AG04450 (cell line): Measurements from ENCODE around the gene TNS2. TPM values are rescaled to one million over a fixed set of nuclear protein-coding genes. Genes with fewer than 3 reads are reported as not detected.

ENCODE experiments used
- CTCF ChIA-PET: fragments of 300-600, 350-600 bp; formaldehyde crosslinking; extraction: SDS; loops from one replicate; lab custom pipeline; 2022; ENCODE audit warnings: antibody characterized with exemption, inconsistent platforms; lab: Charles Lee
- POLR2A ChIA-PET: fragments of 350-600 bp; formaldehyde crosslinking; extraction: SDS; loops from one replicate; lab custom pipeline; 2021; ENCODE audit warnings: antibody characterized with exemption, inconsistent platforms; lab: Yijun Ruan, JAX
- DNase-seq: peaks from one replicate; pipeline ENCODE4 v3.0.0-alpha.2; 2011; ENCODE audit warnings: low read depth, low spot score
- H3K27ac ChIP-seq: one replicate; pipeline ENCODE4 v1.5.1; 2012; ENCODE audit warnings: low read depth, low read length, control low read depth
- H3K27me3 ChIP-seq: one replicate; pipeline ENCODE4 v1.6.0; 2012; ENCODE audit warnings: low read length; ENCODE audit not compliant: control insufficient read depth, insufficient read depth
- H3K4me3 ChIP-seq: 2 replicates; pipeline ENCODE4 v1.5.1; 2011; ENCODE audit warnings: mild to moderate bottlenecking, low read depth, low read length, control low read depth
- H3K9me3 ChIP-seq: 2 replicates; pipeline ENCODE4 v1.5.1; 2012; ENCODE audit warnings: low read length; ENCODE audit not compliant: control insufficient read depth, insufficient read depth
- polyA plus RNA-seq: library from polyadenylated mRNA; depleted of rRNA; stranded (reverse); fragments of >200 nt; gene quantifications from 2 replicates; pipeline ENCODE4 v1.2.3, GENCODE V29; 2011
- TF ChIP-seq, protein P1 (sequence below): IDR thresholded peaks from 2 replicates; pipeline ENCODE4 v1.5.1; 2011; ENCODE audit warnings: low read depth, low read length, control low read depth, inconsistent platforms

Gene TNS2
- polyA plus RNA-seq, 1 experiment, result 23.1 TPM

DNA sequence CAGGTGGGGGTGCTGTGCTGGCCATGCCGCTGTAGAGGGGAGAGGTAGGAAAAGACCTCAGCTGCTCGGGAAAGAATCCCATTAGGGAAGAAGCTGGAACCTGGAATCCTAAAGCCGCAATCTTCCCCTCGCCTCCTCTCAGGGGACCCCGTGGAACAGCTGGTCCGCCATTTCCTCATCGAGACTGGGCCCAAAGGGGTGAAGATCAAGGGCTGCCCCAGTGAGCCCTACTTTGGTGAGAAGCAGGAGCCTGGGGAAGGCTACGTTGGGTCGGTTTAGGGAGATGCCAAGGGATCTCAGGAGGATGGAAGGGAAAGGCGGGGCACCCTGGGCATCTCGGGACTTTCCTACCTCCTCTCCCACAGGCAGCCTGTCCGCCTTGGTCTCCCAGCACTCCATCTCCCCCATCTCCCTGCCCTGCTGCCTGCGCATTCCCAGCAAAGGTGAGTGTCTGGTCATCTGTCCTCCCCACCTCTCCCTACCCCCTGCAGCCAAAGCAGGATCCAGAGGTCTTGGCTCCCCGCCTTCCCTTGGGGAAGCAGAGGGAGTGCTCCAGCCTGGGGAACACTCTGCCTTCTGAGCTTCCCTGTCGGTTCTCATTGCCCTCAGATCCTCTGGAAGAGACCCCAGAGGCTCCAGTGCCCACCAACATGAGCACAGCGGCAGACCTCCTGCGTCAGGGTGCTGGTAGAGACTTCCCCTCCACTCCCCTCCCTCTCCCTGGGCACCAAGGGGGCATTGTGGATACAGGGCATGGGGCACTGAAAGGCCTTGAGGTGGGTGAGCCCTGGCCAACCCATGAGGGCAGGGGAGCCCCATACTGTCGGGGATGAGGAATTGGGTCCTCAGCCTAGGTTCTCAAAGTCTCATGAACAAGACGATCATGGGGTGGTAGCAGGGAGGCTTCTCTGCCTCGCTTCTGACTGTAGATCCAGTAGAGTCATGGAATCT, 12.4 kb downstream of the TNS2 start:
- no peaks in the 10 kb centered on the region for H3K9me3 ChIP-seq
- POLR2A ChIA-PET, result interaction anchor here (0.9 to 2.3 kb wide), 4 partner anchors 9 to 17 kb away, joined by 3 to 14 read pairs (median 8); partner anchors contain the start of gene SPRYD3
- H3K27me3 ChIP-seq, result no peaks in the 10 kb centered on the region
- CTCF ChIA-PET, result interaction anchor here (0.7 to 1.1 kb wide), 4 partner anchors 9 to 136 kb away, joined by 3 to 4 read pairs (median 3); no protein-coding TSS in a partner anchor
- TF ChIP-seq, protein P1, sequence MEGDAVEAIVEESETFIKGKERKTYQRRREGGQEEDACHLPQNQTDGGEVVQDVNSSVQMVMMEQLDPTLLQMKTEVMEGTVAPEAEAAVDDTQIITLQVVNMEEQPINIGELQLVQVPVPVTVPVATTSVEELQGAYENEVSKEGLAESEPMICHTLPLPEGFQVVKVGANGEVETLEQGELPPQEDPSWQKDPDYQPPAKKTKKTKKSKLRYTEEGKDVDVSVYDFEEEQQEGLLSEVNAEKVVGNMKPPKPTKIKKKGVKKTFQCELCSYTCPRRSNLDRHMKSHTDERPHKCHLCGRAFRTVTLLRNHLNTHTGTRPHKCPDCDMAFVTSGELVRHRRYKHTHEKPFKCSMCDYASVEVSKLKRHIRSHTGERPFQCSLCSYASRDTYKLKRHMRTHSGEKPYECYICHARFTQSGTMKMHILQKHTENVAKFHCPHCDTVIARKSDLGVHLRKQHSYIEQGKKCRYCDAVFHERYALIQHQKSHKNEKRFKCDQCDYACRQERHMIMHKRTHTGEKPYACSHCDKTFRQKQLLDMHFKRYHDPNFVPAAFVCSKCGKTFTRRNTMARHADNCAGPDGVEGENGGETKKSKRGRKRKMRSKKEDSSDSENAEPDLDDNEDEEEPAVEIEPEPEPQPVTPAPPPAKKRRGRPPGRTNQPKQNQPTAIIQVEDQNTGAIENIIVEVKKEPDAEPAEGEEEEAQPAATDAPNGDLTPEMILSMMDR, result no peak
- H3K27ac ChIP-seq, result peak overlapping the region; percentile 31
- H3K4me3 ChIP-seq, result no peak overlapping the region
- no peak for DNase-seq

DNA sequence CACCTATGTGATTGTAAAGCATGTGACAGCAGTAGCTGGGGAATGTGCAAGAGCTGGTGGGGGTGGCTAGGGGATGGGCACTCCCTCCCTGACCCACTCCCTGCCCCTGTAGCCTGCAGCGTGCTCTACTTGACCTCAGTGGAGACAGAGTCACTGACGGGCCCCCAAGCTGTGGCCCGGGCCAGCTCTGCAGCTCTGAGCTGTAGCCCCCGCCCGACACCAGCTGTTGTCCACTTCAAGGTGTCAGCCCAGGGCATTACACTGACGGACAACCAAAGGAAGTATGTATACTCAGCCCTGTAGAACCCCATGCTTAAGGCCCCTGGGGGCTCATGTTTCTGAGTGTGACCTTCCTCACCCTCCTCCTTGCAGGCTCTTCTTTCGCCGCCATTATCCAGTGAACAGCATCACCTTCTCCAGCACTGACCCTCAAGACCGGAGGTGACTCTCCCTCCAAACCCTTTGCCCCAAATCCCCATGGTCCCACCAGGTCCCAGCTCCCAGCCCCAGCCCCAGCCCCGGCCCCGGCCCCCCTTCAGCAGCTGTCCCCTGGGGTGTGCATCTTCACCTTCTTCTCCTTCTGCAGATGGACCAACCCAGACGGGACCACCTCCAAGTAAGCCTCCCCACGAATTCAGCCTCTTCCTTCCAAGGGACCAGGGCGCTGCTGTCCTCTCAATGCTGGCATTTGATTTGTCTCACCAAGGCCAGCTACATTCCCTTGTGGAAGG, 13.3 kb downstream of the TNS2 start:
- Histone ChIP-seq H3K4me3 (no peak overlapping the region), H3K27me3 (no peaks in the 10 kb centered on the region), H3K27ac (peak overlapping the region; percentile 81), H3K9me3 (no peaks in the 10 kb centered on the region)
- DNase-seq, result no peak
- ChIA-PET CTCF (interaction anchor here (0.9 to 3.8 kb wide), 3 partner anchors 9 to 96 kb away, joined by 3 to 43 read pairs (median 5); no protein-coding TSS in a partner anchor), POLR2A (interaction anchor here (1.0 to 3.3 kb wide), 3 partner anchors 16 to 35 kb away, joined by 5 to 48 read pairs (median 14); partner anchors contain the start of genes IGFBP6 and SPRYD3)
- TF ChIP-seq, protein P1, result no peak

DNA sequence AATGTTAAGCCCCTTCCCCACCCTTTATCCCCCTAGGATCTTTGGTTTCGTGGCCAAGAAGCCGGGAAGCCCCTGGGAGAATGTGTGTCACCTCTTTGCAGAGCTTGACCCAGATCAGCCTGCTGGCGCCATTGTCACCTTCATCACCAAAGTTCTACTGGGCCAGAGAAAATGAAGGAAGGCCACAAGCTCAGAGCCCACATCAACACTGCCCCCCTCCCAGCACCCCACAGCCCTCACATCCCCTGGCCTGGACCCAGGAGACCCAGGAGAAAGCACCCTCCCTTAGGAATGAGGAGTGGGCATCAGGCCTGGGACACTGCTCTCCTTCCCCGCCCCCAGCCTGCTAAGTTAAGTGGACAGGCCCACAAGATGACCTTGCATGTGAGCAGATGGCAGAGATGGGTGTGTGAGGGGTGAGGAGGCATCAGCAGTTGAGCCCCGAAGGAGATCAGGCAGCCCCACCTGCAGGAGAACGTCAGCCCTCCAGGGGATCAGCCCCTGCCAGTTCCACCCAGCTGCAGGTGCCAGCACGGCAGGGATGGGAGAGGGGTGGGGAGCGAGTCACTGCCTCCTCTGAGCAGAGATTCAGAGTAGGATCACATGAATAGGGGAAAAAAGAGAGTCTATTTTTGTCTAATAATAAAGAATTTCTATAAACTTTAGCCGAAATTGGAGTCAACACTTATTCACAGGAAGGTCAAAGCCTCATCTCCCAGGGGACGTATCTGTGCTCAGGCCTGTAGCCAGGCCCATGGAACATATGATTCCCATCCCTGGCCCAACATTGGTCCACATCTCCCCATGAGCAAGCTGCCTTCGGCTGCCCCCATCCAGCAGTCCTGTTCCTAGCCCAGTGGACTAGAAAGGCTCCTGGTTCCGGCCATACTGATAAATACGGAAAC, 14.1 kb downstream of the TNS2 start:
- no peak overlapping the region for H3K4me3 ChIP-seq
- POLR2A ChIA-PET, result interaction anchor here (1.0 to 3.3 kb wide), 5 partner anchors 15 to 134 kb away, joined by 4 to 48 read pairs (median 7); partner anchors contain the start of genes IGFBP6 and SPRYD3

More for the DNA sequence above, 14.1 kb downstream of the TNS2 start:
- Histone ChIP-seq H3K27me3 (no peaks in the 10 kb centered on the region), H3K27ac (peak overlapping the region; percentile 81), H3K9me3 (no peaks in the 10 kb centered on the region)
- TF ChIP-seq, protein P1, result peak; percentile 15; the same call in 1 of the 2 replicates
- CTCF ChIA-PET, result interaction anchor here (0.9 to 3.8 kb wide), 8 partner anchors 10 to 134 kb away, joined by 3 to 120 read pairs (median 26); partner anchors contain the start of genes IGFBP6, SOAT2 and SPRYD3
- DNase-seq, result no peak
